Caco-2 (cell line): Measurements from ENCODE around the gene RTKN. TPM values are rescaled to one million over a fixed set of nuclear protein-coding genes. Genes with fewer than 3 reads are reported as not detected.
A peak's percentile ranks its signal among the peaks of the same experiment; 100 is the strongest.
"Not testable (repeated sequence)": the region's sequence is repeated elsewhere in the genome, so short reads cannot be mapped to it uniquely, and the experiment has no call there.

Experiments used
- BruUV-seq: library from RNA; stranded (reverse); fragments of 400-500 nt; replicated peaks from 2 replicates; lab custom pipeline; 2021; lab: Mats Ljungman, UMichigan
- CTCF ChIA-PET: fragments of 300-600 bp; sonication (Branson Sonifier 250); formaldehyde crosslinking; loops from one replicate; lab custom pipeline; 2022; ENCODE audit warnings: antibody characterized with exemption; lab: Charles Lee
- POLR2A ChIA-PET: fragments of 300-600 bp; sonication (Branson Sonifier 250); formaldehyde crosslinking; loops from one replicate; lab custom pipeline; 2022; ENCODE audit warnings: antibody characterized with exemption; lab: Charles Lee
- DNase-seq, 2 experiments: peaks; one replicate each; pipeline versions ENCODE4 v3.0.0 to v3.0.0-alpha.2; 2020 to 2022
- H3K27me3 ChIP-seq: replicated peaks from 2 replicates; pipeline ENCODE4 v1.6.0; 2011; ENCODE audit warnings: low read length; ENCODE audit not compliant: control insufficient read depth, insufficient read depth
- H3K36me3 ChIP-seq: 2 replicates; pipeline ENCODE4 v1.5.1; 2011; ENCODE audit warnings: low read length; ENCODE audit not compliant: control insufficient read depth, insufficient read depth
- H3K4me1 ChIP-seq: fragments of 250-450 bp; sonication (Bioruptor Pico); 2 replicates; pipeline ENCODE4 v1.5.1; 2020; ENCODE audit warnings: mild to moderate bottlenecking
- H3K4me3 ChIP-seq: 2 replicates; pipeline ENCODE4 v1.5.1; 2011; ENCODE audit warnings: low read depth, mild to moderate bottlenecking, control low read depth, low read length
- H3K9me3 ChIP-seq: fragments of 250-450 bp; sonication (Bioruptor Pico); 2 replicates; pipeline ENCODE4 v1.5.1; 2020; ENCODE audit warnings: mild to moderate bottlenecking, moderate library complexity
- H3K27ac Mint-ChIP-seq: one replicate; pipeline ENCODE4 v1.8.0; 2022; ENCODE audit warnings: mixed read lengths; ENCODE audit not compliant: unreplicated experiment
- H3K27me3 Mint-ChIP-seq: one replicate; pipeline ENCODE4 v1.8.0; 2022; ENCODE audit warnings: mixed read lengths; ENCODE audit not compliant: insufficient read depth, unreplicated experiment
- H3K36me3 Mint-ChIP-seq: one replicate; pipeline ENCODE4 v1.8.0; 2022; ENCODE audit warnings: mild to moderate bottlenecking, mixed read lengths; ENCODE audit not compliant: insufficient read depth, unreplicated experiment
- H3K4me1 Mint-ChIP-seq: one replicate; pipeline ENCODE4 v1.8.0; 2022; ENCODE audit warnings: low read depth, mixed read lengths; ENCODE audit not compliant: unreplicated experiment
- H3K4me3 Mint-ChIP-seq: one replicate; pipeline ENCODE4 v1.8.0; 2022; ENCODE audit warnings: mild to moderate bottlenecking, moderate library complexity, mixed read lengths; ENCODE audit not compliant: unreplicated experiment
- H3K9me3 Mint-ChIP-seq: one replicate; pipeline ENCODE4 v1.8.0; 2022; ENCODE audit warnings: mixed read lengths; ENCODE audit not compliant: unreplicated experiment
- CTCF ChIP-seq, 2 experiments: fragments of 200-600 bp in 1 of 2; IDR thresholded peaks; 1 replicate in 1 of 2; 2 replicates in 1 of 2; pipeline versions ENCODE4 v1.5.1 to v1.8.0; 2011 to 2022; ENCODE audit warnings: antibody characterized with exemption in 1 of 2, control low read depth in 1 of 2, inconsistent platforms in 1 of 2, low read depth in 1 of 2, low read length in 1 of 2, mild to moderate bottlenecking in 1 of 2, moderate library complexity in 1 of 2; ENCODE audit not compliant: insufficient read depth in 1 of 2, severe bottlenecking in 1 of 2, unreplicated experiment in 1 of 2
- intact Hi-C: fragments of 100-400 bp; cut with micrococcal nuclease; formaldehyde crosslinking; loops from one replicate; pipeline ENCODE4 v1.10.0; 2022; ENCODE audit not compliant: unreplicated experiment
- total RNA-seq: library from RNA; stranded (reverse); gene quantifications from 2 replicates; pipeline ENCODE4 v1.2.3, GENCODE V29; 2022

RTKN gene
- total RNA-seq, 1 experiment from 2014 or later = 123 TPM

GRCh38 chr2:74444498-74445318 lies 3.0 kb upstream of the RTKN start:
- Mint-ChIP-seq H3K27me3 (no peaks in the 10 kb centered on the region), H3K9me3 (no peaks in the 10 kb centered on the region), H3K27ac (no peak overlapping the region), H3K4me1 (peaks cover 16% of the 10 kb centered on the region), H3K4me3 (no peak overlapping the region), H3K36me3 (peaks cover 32% of the 10 kb centered on the region)
- ChIA-PET POLR2A (no interaction called here), CTCF (no interaction called here)
- Histone ChIP-seq H3K4me1 (peaks cover 29% of the 10 kb centered on the region), H3K27me3 (no peaks in the 10 kb centered on the region), H3K9me3 (no peaks in the 10 kb centered on the region), H3K4me3 (no peak overlapping the region), H3K36me3 (no peaks in the 10 kb centered on the region; the same call in none of the 2 replicates)
- no TSS peak for BruUV-seq
- TF ChIP-seq CTCF (IDR thresholded peaks at IDR 0.05; ENCODE audit: insufficient read depth in 1 of 2, low read depth in 1 of 2, low read length in 1 of 2, severe bottlenecking in 1 of 2, unreplicated experiment in 1 of 2) = no peak
- intact Hi-C loops = no loop called here
- DNase-seq = no peak

GRCh38 chr2:74442483-74443297 lies 953 bp upstream of the RTKN start:
- not testable (repeated sequence) for BruUV-seq, H3K9me3 ChIP-seq, H3K27me3 ChIP-seq, H3K36me3 ChIP-seq, H3K9me3 Mint-ChIP-seq, DNase-seq, H3K27me3 Mint-ChIP-seq
- peaks cover 49% of the 10 kb centered on the region for H3K36me3 Mint-ChIP-seq
- H3K4me3 Mint-ChIP-seq = peak overlapping the region; percentile 97
- peak overlapping the region; percentile 94 for H3K4me3 ChIP-seq
- intact Hi-C loops = loop anchor here (1.0 kb wide), 2 partner anchors 12 to 16 kb away; partner anchors contain the start of gene WBP1
- H3K4me1 ChIP-seq = peaks cover 28% of the 10 kb centered on the region
- H3K4me1 Mint-ChIP-seq = peaks cover 21% of the 10 kb centered on the region
- POLR2A ChIA-PET = interaction anchor here (0.5 to 1.1 kb wide), 7 partner anchors 10 to 51 kb away, joined by 3 to 25 read pairs (median 7); partner anchors contain the start of genes INO80B and WBP1
- peak overlapping the region; percentile 99 for H3K27ac Mint-ChIP-seq
- CTCF ChIA-PET = interaction anchor here (0.6 to 1.2 kb wide), 4 partner anchors 12 to 19 kb away, joined by 3 to 8 read pairs (median 5); partner anchors contain the start of genes INO80B and WBP1

- CTCF ChIA-PET = interaction anchor here (1.1 kb wide), 1 partner anchor 48 kb away, joined by 3 read pairs; no protein-coding TSS in a partner anchor
- BruUV-seq = TSS peak; percentile 64
Measured at GRCh38 chr2:74441170-74441689, 507 bp downstream of the RTKN start.

More at GRCh38 chr2:74441170-74441689, 507 bp downstream of the RTKN start:
- H3K36me3 ChIP-seq = peaks cover 5% of the 10 kb centered on the region
- intact Hi-C loops = loop anchor here (2.0 kb wide), 1 partner anchor 16 kb away; no protein-coding TSS in a partner anchor
- peak overlapping the region; percentile 94 for H3K4me3 ChIP-seq
- no peak for TF ChIP-seq CTCF (IDR thresholded peaks at IDR 0.05; ENCODE audit: insufficient read depth in 1 of 2, low read depth in 1 of 2, low read length in 1 of 2, severe bottlenecking in 1 of 2, unreplicated experiment in 1 of 2)
- Mint-ChIP-seq H3K27ac (peak overlapping the region; percentile 99), H3K9me3 (no peaks in the 10 kb centered on the region), H3K36me3 (peaks cover 53% of the 10 kb centered on the region), H3K4me3 (peak overlapping the region; percentile 97), H3K27me3 (no peaks in the 10 kb centered on the region), H3K4me1 (peaks cover 13% of the 10 kb centered on the region)
- no peaks in the 10 kb centered on the region for H3K9me3 ChIP-seq
- POLR2A ChIA-PET = interaction anchor here (1.4 to 1.5 kb wide), 3 partner anchors 9 to 17 kb away, joined by 3 to 24 read pairs (median 7); partner anchors contain the start of gene WBP1
- H3K27me3 ChIP-seq = no peaks in the 10 kb centered on the region
- peaks cover 20% of the 10 kb centered on the region; the same call in 1 of the 2 replicates for H3K4me1 ChIP-seq
- no peak for DNase-seq
